Fibroblast of mammary gland (primary cell): ENCODE results near the gene CPXM1.

Experiments
- DNase-seq: peaks from one replicate; pipeline ENCODE4 v3.0.0-alpha.2; 2010; ENCODE audit warnings: low read depth
- H3K4me3 ChIP-seq: 2 replicates; pipeline ENCODE4 v1.5.1; 2011; ENCODE audit warnings: low read depth, mild to moderate bottlenecking, low read length, moderate library complexity; ENCODE audit not compliant: control insufficient read depth
- CTCF ChIP-seq: conservative IDR thresholded peaks from 2 replicates; pipeline ENCODE4 v1.5.1; 2011; ENCODE audit warnings: low read depth, low read length, inconsistent platforms; ENCODE audit not compliant: control insufficient read depth, insufficient read depth

CPXM1 gene

GRCh38 chr20:2763186-2763585 is 37.2 kb downstream of the CPXM1 start:
- no peak for TF ChIP-seq CTCF
- H3K4me3 ChIP-seq = no peak overlapping the region
- no peak for DNase-seq

GRCh38 chr20:2762578-2763131 is 37.8 kb downstream of the CPXM1 start:
- H3K4me3 ChIP-seq = no peak overlapping the region
- DNase-seq = no peak
- TF ChIP-seq CTCF = no peak

GRCh38 chr20:2761885-2762284 is 38.5 kb downstream of the CPXM1 start:
- H3K4me3 ChIP-seq = no peak overlapping the region
- no peak for DNase-seq
- TF ChIP-seq CTCF = no peak

- no peak overlapping the region for H3K4me3 ChIP-seq
- no peak for TF ChIP-seq CTCF
- DNase-seq = no peak
Measured at GRCh38 chr20:2760952-2761305, 39.5 kb downstream of the CPXM1 start.

GRCh38 chr20:2760297-2760951 is 40.0 kb downstream of the CPXM1 start:
- no peak overlapping the region for H3K4me3 ChIP-seq
- TF ChIP-seq CTCF = no peak
- no peak for DNase-seq

- TF ChIP-seq CTCF = no peak
- no peak overlapping the region for H3K4me3 ChIP-seq
Measured at GRCh38 chr20:2759603-2760296, 40.7 kb downstream of the CPXM1 start.

GRCh38 chr20:2759143-2759542 is 41.3 kb downstream of the CPXM1 start:
- no peak for TF ChIP-seq CTCF
- H3K4me3 ChIP-seq = no peak overlapping the region
- no peak for DNase-seq

More at GRCh38 chr20:2759603-2760296, 40.7 kb downstream of the CPXM1 start:
- DNase-seq = no peak
